Hematopoietic multipotent progenitor cell (in vitro differentiated cells): ENCODE measurements around the gene ARHGAP25. TPM values are rescaled to one million over a fixed set of nuclear protein-coding genes. Genes with fewer than 3 reads are reported as not detected.
"Not testable (repeated sequence)": the region's sequence is repeated elsewhere in the genome, so short reads cannot be mapped to it uniquely, and the experiment has no call there.

Source experiments
- DNase-seq, 3 donors: peaks; one replicate each; pipeline ENCODE4 v3.0.0-alpha.2; 2011 to 2015; ENCODE audit warnings: low read depth in 2 of 3, low spot score in 2 of 3
- total RNA-seq: library from RNA; depleted of rRNA; stranded (reverse); fragments of >200 nt; gene quantifications from one replicate; pipeline ENCODE4 v1.2.3, GENCODE V29; 2012

Gene ARHGAP25
- total RNA-seq, 1 donor: 43.6 TPM

DNA sequence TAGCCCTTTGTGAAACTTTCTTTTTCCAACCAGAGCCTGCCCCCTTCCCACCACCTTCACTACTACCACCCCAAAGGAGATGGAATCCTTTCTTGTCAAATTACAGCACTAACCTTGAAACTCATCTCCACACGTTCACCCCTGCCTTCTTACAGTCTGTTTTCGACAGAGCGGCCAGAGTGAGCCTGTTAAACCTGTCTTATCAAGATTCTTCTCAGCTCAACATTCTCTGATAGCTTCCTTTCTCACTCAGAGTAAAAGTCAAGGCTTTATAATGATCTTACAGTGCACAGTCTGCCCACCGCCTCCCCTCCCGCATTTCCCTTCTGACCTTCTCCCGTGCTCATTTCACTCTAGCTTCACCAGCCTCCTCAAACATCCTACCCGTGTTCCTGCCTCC lies 56.0 kb downstream of the ARHGAP25 start:
- DNase-seq: no peak

DNA sequence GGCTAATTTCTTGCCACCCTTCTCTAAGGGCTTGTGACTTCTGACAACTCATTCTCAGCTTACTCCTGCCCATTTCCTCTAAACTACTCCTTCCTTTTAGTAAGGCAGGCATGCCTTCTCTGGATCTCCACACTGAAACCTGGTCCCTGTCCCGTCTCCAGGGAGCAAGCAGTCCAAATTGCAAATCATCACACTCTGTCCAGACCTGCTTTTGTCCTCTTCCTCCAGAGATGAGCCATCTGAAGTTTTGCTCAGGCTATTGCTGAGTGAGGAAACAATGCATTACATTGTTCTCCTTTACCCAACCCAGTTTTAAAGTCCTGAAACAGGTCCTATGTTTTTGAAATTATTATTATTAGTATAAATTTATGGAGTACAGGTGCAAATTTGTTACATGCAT lies 57.3 kb downstream of the ARHGAP25 start:
- DNase-seq: no peak

DNA sequence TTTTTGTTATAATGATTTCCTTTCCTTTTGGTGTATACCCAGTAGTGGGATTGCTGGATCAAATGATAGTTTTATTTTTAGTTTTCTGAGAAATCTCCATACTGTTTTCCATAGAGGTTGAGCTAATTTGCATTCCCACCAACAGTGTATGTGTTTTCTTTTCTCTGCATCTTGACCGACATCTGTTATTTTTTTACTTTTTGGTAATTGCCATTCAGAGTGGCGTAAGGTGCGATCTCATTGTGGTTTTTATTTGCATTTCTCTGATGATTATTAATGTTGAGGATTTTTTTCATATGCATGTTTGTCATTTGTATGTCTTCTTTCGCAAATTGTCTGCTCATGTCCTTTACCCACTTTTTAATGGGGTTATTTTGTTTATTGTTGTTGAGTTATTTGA lies 58.1 kb downstream of the ARHGAP25 start:
- DNase-seq: no peak

DNA sequence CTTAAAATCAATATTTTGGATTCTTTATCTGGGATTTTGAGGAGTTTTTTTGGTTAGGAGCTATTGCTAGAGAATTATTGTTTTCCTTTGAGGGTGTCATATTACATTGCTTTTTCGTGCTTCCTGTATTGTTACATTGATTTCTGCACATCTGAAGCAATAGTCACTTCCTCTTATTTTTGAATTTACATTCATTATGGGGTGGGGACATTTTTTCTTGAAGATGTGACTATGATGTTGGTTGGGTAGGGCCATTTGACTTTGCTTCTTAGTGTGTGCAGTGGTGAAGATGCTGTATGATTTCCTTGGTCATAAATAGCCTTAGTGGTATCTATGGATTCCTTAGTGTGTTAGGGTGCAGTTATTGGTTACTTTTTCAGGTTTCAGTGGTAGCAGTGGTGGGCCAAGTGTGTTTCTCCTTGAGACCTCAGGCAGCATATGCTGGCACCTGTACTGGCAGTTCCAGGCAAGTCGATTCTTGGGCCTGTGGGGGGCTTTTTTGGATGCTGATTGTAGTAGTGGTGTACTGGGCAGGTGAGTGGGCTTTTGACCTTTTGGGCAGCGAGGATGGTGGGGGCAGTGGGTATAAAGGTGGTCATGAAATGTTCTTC lies 61.8 kb downstream of the ARHGAP25 start:
- DNase-seq: peak in 1 of 3 donors; percentile 19

DNA sequence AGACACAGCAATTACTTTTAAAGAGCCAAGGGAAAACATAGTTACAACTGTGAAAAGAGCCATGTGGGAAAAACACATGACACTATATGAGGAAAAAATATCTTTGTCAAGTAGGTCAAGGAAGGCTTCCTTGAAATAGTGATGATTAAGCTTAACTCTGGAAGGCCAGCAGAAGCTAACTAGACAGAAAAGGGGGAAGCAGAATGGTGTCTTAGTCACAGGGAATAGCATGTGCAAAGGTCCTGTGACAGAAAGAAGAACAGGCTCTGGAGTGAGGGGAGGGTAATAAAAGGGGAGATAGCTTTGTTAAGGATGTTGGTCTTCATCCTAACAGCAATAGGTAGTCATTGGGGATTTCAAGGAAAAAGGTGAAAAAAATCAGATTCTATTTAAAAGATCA lies 64.0 kb downstream of the ARHGAP25 start:
- DNase-seq: no peak

DNA sequence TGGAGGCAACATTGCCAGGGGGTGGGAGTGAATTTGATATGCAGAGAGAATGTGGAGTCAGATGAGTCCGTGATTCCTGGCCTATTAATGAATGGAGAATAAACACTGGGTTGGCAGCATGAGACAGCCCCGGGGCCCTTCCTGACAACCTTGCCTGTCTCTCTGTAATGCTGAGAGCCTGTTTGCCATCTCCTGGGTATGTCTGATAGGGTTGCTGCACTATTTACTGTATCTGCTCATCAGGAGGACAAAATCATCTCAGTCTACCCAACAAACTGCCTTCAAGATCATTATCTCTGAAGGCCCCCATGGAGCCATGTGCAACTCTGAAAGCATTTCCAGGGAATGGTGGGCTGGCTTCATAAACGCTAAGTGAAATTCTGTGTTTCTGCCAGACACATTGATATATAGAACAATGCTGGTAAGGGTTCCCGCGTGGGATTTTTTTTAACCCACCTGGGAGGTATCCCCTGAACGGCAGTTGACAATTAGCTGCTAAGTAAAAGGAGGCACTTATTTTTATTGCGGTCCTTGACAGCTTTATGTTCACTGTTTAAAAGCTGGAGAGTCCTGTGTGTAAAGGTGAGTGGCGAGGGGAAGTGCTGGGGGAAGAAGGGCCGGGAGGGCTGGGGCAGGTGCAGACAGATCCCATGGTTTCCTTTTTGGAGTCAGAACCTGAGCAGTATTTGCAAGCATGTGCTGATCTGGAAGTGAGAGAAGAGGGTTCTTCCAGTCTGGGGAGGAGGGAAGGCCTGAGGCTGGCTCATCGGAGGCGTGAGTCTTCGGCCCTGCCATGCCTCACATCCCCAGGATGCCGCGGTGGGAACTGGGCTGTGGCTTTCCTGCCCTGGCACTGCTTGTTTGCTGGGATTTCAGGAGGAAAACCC lies 64.8 kb downstream of the ARHGAP25 start:
- DNase-seq: no peak

DNA sequence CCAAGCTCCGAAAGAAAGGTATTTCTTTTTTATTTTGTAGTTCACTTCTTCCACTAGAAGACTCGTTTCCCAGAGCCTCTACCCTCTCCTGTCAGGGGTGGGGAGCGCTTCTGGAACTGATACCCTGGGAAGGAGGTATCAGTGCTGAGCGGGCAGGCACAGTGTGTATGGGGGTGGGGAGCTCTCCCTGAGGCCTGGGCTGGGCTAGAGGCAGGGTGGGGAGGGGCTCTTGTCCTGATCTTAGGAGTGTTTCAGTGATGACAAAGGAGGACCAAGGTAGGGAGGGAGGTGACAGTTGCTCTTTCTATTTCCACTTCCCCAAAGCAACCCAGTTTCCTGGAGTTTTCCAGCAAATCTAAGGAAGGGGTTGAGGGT lies 65.4 kb downstream of the ARHGAP25 start:
- no peak for DNase-seq

DNA sequence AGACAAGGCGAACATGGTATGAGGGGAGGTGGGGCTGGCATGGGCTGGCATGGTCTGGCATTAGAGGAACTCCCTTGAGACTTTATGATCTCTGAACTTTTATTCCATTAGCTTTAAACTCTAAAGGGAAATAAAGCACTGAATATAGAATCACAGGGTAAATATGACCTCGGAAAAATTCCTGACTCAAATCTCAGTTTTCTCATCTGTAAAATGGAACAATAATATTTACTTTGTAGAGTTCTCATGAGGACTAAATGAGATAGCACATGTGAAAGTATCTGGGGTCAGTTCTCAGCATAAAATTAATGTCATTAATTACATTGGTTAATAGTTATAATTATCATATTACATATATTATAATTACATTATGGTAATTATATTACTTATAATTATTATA lies 65.9 kb downstream of the ARHGAP25 start:
- DNase-seq: no peak

DNA sequence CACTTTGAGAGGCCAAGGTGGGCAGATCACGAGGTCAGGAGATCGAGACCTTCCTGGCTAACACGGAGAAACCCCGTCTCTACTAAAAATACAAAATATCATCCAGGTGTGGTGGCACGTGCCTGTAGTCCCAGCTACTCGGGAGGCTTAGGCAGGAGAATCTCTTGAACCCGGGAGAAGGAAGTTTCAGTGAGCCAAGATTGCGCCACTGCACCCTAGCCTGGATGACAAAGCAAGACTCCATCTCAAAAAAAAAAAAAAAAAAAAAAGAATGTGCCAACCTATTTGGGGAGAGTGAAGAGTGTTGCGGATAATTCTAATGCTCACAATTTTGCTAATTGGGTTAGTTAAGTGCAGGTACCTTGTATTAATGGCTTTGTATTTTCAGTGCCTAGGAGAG lies 67.5 kb downstream of the ARHGAP25 start:
- not testable (repeated sequence) for DNase-seq

DNA sequence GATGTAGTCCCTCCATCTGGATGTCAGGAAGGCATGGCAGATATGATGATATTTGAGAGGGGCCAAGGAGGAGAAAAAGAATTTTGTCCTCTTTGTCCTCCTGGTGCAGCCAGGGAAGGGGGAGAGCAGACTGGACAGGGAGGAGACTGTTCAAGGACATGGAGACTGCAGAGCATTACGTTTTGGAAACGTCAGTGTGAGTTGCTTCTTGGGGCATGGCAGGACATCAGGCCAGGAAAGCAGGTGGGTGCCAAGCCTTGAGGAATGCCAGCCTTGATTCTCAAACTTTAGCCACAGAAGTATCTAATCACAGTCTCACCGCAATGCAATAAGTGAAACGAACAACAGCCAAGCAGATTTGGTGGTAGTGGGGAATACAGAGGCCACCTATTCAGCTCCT lies 70.4 kb downstream of the ARHGAP25 start:
- no peak for DNase-seq

DNA sequence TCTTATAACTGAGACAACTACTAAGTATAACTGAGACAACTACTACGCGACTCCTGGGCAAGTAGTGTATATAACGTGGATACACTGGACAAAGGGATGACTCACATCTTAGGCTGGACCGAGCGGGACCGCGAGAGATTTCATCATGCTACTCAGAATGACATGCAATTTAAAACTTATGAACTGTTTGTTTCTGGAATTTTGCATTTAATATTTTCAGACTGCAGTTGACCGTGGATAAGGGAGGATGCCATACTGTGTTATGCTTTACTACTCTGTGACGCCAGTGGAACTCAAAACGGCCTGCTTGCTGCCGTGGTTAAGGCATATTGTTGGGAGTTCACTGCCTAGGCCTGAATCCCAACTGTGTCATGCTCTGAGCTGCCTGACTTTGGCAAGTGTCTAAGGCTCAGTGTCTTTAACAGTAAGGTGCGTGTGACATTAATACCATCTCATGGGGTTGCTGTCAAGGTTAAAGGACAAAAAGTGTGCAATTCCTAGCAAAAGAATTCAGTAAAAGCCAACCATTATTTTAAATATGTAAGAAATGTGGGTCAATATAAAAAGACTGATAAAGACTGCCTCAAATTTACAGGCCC lies 72.0 kb downstream of the ARHGAP25 start:
- DNase-seq: no peak

DNA sequence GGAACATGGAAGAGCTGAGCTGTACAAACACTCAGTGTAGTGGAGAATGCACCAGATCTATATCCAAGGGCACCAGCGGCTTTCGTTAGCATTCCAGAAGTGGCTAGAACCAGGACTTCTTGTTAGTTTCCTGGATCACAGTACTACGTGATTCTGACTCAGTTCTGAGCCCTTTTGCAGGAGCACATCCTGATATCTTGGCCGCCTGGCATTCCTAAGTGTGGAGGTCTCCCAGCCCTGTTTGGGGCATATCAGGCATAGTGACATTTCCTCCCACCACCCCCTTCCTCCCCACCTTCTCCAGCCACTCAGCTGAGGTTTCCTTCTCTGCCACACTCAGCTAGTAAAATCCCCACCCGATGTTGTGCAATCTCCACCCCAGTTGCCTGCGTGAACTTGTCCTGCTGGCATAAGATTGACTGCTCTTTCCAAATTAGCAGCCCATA lies 73.2 kb downstream of the ARHGAP25 start:
- peak in 2 of 3 donors; percentile 45 to 61 for DNase-seq

DNA sequence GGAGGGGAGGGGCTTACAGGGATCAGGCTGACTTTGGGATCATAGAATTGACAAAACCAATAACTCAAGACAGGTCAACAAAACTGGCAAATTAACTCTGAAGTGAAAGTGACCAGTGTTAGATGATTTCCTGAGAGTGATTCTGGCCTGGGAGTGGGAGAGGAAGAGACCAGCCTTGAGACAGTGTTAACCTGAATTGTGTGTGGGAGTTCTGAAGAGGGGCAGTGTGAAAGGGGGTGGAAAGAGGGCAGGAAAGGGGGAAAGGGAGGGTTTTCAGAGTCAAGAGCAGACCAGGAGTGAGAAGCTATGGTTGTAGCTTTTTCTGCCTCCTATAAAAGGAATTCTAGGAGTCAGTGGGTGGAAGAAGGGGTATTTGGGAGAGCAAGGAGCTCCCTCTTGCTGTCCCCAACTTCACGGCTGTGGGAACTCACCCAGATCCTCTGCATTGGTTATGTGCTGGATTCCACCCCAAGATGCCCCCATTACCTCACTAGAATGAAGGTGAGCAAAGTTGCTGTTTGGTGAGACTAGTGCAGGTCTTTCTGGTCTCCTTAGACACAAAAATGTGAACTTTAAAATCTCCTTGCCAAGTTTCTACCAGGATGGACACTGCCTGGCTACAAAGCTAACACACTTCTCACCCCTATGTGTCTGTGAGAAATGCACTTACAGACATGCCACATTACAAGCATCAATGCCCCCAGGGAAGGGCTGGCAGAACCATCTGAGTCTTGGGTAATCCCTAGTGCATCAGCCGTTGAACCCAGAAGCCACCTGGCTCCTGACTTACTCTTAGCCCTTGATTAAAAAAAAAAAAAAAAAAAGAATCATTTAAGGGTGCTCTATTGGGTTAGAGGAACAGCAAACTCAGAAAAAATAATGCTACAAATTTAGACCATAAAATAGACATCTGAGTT lies 75.0 kb downstream of the ARHGAP25 start:
- no peak for DNase-seq

DNA sequence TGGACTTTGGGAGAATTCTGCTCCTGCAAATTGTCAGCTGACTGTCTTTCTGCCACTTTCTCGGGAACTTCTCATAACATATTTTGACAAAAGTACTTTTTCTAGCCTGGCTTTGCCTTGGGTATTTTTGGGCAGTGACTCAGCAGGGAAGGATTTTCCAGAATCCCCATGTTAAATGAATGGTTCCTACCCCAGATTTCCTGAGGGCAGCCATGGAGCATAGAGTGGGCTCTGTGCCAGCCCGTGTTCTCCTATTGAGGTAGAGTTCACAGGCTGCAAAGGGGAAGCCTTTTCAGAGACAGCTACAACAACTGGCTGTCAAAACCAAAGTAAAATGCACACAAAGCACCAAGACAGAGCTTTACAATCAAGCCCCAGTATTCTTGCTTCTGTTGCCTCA lies 76.8 kb downstream of the ARHGAP25 start:
- peak in 1 of 3 donors; percentile 25 for DNase-seq

DNA sequence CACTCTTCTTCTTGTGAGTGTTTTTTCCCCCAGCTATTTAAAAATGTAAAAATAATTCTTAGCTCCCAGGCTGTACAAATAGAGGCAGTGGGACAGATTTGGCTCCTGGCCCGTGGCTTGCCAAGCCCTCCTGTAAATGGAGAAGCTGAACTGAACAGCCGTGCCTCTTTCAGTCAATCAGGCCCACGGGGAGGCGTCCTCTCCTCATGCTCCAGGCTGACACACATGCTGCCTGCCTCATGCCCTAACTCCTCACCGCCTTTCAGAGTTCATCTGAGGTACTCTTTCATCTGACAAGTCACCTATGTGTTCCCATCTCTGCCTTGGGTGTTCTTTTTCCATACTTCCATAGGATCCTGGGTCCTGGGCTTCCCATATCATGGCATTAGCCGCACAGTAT lies 77.6 kb downstream of the ARHGAP25 start:
- peak in 2 of 3 donors; percentile 57 to 70 for DNase-seq

DNA sequence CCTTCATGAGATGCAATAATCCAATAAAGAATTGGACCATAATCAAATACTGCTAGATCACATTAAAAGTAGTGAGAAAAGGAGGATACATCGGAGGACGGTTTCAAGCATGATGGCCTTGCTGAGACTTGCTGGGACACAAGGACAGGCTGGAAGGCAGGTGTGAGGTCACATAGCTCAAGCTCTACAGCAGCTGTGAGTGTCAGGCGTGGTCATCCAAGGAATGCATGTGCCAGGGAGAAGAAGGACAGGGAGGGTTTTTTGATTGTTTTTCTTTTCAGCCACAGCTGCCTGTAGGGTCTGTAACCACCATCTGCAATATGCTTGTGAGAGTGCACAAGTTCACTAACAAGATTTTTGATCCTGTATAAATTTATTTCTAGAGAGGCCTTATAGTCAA lies 79.0 kb downstream of the ARHGAP25 start:
- DNase-seq: no peak

DNA sequence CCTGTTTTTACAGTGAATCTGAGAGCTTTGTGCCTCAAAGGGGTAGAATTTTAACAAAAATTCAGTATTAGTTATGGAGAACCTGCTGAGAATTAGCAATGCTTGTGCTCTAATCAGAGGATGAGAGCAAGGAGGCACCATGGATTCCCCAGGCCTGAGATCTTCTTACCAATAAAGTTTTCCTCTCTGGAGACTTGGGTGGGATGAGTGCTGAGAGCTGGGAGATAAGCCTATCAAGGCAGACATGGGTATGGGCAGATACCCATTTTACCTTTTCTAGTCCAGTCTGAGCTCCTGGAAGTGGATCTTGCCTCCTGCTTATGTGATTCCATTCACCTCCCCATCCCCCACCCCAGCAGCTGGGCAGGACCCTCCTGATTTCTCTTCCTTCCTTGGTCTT lies 82.7 kb downstream of the ARHGAP25 start:
- no peak for DNase-seq

DNA sequence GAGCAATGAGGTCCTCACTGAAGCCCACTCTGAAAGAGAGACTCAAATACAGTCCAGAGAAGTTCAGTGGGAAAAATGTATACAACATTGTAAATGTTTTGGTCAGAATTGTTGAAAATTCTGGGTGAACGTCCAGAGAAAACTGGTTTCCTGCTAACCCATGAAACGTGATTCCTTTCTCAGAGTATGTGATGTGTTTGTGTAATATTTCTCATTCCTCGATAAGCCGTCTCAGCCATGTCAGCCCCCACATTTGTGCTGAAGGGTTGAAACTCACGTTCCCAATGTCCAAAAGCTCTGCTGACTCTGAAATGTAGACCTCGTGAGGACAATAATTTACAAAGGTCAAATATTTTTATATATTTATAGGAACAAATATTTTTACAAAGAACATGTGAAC lies 84.9 kb downstream of the ARHGAP25 start:
- DNase-seq: no peak

DNA sequence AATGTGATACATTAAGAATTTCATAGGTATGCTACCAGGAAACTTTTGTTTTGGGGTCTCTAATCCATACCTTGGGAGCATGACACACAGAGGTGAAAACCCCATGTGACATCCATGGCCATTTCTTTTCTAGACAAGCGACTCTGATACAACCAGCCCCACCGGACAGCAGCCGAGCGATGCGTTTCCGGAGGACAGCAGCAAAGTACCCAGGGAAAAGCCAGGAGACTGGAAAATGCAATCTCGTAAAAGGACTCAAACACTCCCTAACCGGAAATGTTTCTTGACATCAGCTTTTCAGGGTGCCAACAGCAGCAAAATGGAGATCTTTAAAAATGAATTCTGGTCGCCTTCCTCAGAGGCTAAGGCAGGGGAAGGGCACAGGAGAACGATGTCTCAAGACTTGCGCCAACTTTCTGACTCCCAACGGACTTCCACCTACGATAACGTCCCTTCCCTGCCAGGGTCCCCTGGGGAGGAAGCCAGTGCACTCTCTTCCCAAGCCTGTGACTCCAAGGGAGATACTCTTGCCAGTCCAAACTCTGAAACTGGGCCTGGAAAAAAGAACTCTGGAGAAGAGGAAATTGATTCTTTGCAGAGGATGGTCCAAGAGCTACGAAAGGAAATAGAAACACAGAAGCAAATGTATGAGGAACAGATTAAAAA lies 87.7 kb downstream of the ARHGAP25 start:
- no peak for DNase-seq

DNA sequence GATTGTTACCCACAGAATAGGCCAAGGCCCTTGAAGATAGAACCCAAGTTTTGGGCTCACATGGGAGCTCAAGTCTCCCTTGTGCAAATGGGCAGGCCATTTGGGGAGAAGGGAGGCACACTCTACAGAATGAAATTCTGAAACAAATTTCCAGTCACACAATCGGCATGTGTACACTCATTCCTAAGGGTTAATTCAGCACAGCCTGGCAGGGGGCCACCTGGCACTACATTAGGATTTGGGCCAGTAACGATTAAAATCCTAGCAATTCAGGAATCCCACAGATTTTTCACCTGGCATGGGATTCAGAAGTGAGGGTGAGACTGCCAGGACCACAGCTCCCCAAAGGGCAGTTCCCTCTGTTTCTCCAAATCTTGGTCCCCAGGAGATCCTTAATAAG lies 90.2 kb downstream of the ARHGAP25 start:
- no peak for DNase-seq
